Trophoblast cell (in vitro differentiated cells and primary cell): ENCODE measurements around the gene ABHD4.
"Not testable (repeated sequence)": the region's sequence is repeated elsewhere in the genome, so short reads cannot be mapped to it uniquely, and the experiment has no call there.

ENCODE experiments used
- DNase-seq, 2 donors: peaks; one replicate each; pipeline ENCODE4 v3.0.0-alpha.2; 2016
- H2AFZ ChIP-seq: 2 replicates; pipeline ENCODE4 v1.6.1; 2013; ENCODE audit warnings: low read length, moderate library complexity, mild to moderate bottlenecking; ENCODE audit not compliant: insufficient read depth, poor library complexity
- H2AK5ac ChIP-seq: 2 replicates; pipeline ENCODE4 v1.6.1; 2013; ENCODE audit warnings: mild to moderate bottlenecking, low read length
- H2BK120ac ChIP-seq: 2 replicates; pipeline ENCODE4 v1.6.1; 2013; ENCODE audit warnings: low read length, mild to moderate bottlenecking, moderate library complexity; ENCODE audit not compliant: insufficient read depth, poor library complexity
- H2BK12ac ChIP-seq: 2 replicates; pipeline ENCODE4 v1.6.1; 2013; ENCODE audit warnings: mild to moderate bottlenecking, low read length, moderate library complexity
- H2BK5ac ChIP-seq: 2 replicates; pipeline ENCODE4 v1.6.1; 2013; ENCODE audit warnings: low read length, low read depth, moderate library complexity, mild to moderate bottlenecking; ENCODE audit not compliant: poor library complexity
- H3K14ac ChIP-seq: 2 replicates; pipeline ENCODE4 v1.6.1; 2013; ENCODE audit warnings: mild to moderate bottlenecking, low read length
- H3K18ac ChIP-seq: 2 replicates; pipeline ENCODE4 v1.6.1; 2013; ENCODE audit warnings: mild to moderate bottlenecking, low read length
- H3K23ac ChIP-seq: 2 replicates; pipeline ENCODE4 v1.6.1; 2013; ENCODE audit warnings: low read length
- H3K27ac ChIP-seq: 2 replicates; pipeline ENCODE4 v1.5.1; 2013; ENCODE audit warnings: low read depth, mild to moderate bottlenecking, inconsistent platforms, low read length, moderate library complexity
- H3K27me3 ChIP-seq: 2 replicates; pipeline ENCODE4 v1.6.1; 2013; ENCODE audit warnings: inconsistent platforms, mild to moderate bottlenecking, low read length, moderate library complexity; ENCODE audit not compliant: insufficient read depth
- H3K36me3 ChIP-seq, 2 experiments: 1 replicate in 1 of 2; 2 replicates in 1 of 2; pipeline ENCODE4 v1.6.1; 2013; ENCODE audit warnings: low read length in 2 of 2, mild to moderate bottlenecking in 2 of 2, moderate library complexity in 1 of 2; ENCODE audit not compliant: insufficient read depth in 2 of 2, control insufficient read depth in 1 of 2
- H3K4ac ChIP-seq: 2 replicates; pipeline ENCODE4 v1.6.1; 2013; ENCODE audit warnings: low read depth, mild to moderate bottlenecking, low read length, moderate library complexity
- H3K4me1 ChIP-seq, 2 experiments: 1 replicate in 1 of 2; 2 replicates in 1 of 2; pipeline ENCODE4 v1.6.1; 2013; ENCODE audit warnings: low read length in 2 of 2, mild to moderate bottlenecking in 2 of 2, moderate library complexity in 1 of 2; ENCODE audit not compliant: insufficient read depth in 2 of 2, control insufficient read depth in 1 of 2
- H3K4me2 ChIP-seq: 2 replicates; pipeline ENCODE4 v1.6.1; 2013; ENCODE audit warnings: inconsistent platforms, mild to moderate bottlenecking, low read length, moderate library complexity
- H3K4me3 ChIP-seq: 2 replicates; pipeline ENCODE4 v1.5.1; 2013; ENCODE audit warnings: mild to moderate bottlenecking, low read depth, low read length, inconsistent platforms
- H3K79me1 ChIP-seq: one replicate; pipeline ENCODE4 v1.6.1; 2013; ENCODE audit warnings: low read length
- H3K79me2 ChIP-seq: 2 replicates; pipeline ENCODE4 v1.6.1; 2013; ENCODE audit warnings: low read length, mild to moderate bottlenecking; ENCODE audit not compliant: control insufficient read depth, insufficient read depth, poor library complexity
- H3K9ac ChIP-seq: 2 replicates; pipeline ENCODE4 v1.6.1; 2013; ENCODE audit warnings: mild to moderate bottlenecking, low read length
- H3K9me3 ChIP-seq: 2 replicates; pipeline ENCODE4 v1.6.1; 2013; ENCODE audit warnings: low read depth, mild to moderate bottlenecking, control low read depth, inconsistent platforms, low read length; ENCODE audit not compliant: insufficient read depth
- H4K12ac ChIP-seq: 2 replicates; pipeline ENCODE4 v1.6.1; 2013; ENCODE audit warnings: low read depth, mild to moderate bottlenecking, low read length, moderate library complexity
- H4K8ac ChIP-seq: 2 replicates; pipeline ENCODE4 v1.6.1; 2013; ENCODE audit warnings: low read depth, mild to moderate bottlenecking, low read length, moderate library complexity
- H4K91ac ChIP-seq: one replicate; pipeline ENCODE4 v1.6.1; 2013; ENCODE audit warnings: low read depth, mild to moderate bottlenecking, low read length, moderate library complexity
- WGBS: extraction: QIAGEN DNeasy Blood & Tissue Kit; methylation state at CpG from one replicate; pipeline ENCODE4 v1.1.7; 2013; ENCODE audit warnings: missing lambda C conversion rate; ENCODE audit not compliant: insufficient read length, insufficient coverage; ENCODE audit errors: extremely low coverage; 5-methylcytosine and 5-hydroxymethylcytosine counted together

The ABHD4 gene

GRCh38 chr14:22565391-22565945 is 32.6 kb upstream of the ABHD4 start:
- H2BK5ac ChIP-seq: no peak overlapping the region
- H4K8ac ChIP-seq: no peak overlapping the region
- no peak overlapping the region for H3K27ac ChIP-seq
- H3K4me2 ChIP-seq: no peak overlapping the region
- H3K79me1 ChIP-seq: no peaks in the 10 kb centered on the region
- no peaks in the 10 kb centered on the region for H3K27me3 ChIP-seq
- no peaks in the 10 kb centered on the region for H3K9me3 ChIP-seq
- no peak overlapping the region for H2BK12ac ChIP-seq
- H3K18ac ChIP-seq: no peak overlapping the region
- H3K9ac ChIP-seq: no peak overlapping the region
- no peak overlapping the region for H3K14ac ChIP-seq
- no peak overlapping the region for H2AK5ac ChIP-seq
- no peak overlapping the region for H3K23ac ChIP-seq
- H3K4me1 ChIP-seq: peaks cover 3 to 4% of the 10 kb centered on the region in 2 experiments
- H3K4ac ChIP-seq: no peak overlapping the region
- H4K12ac ChIP-seq: no peak overlapping the region
- no peaks in the 10 kb centered on the region for H3K79me2 ChIP-seq
- no peak overlapping the region for H3K4me3 ChIP-seq
- no peak for DNase-seq
- H2AFZ ChIP-seq: no peak overlapping the region
- peaks cover 16 to 22% of the 10 kb centered on the region in 2 experiments for H3K36me3 ChIP-seq
- no CpG with 5 or more reads among the region's 3 CpGs for WGBS
- H2BK120ac ChIP-seq: no peak overlapping the region
- H4K91ac ChIP-seq: no peak overlapping the region

GRCh38 chr14:22566266-22566665 is 31.8 kb upstream of the ABHD4 start:
- H3K79me2 ChIP-seq, H3K27ac ChIP-seq, H3K18ac ChIP-seq, H4K91ac ChIP-seq, H2BK120ac ChIP-seq, H3K9me3 ChIP-seq, DNase-seq, H2AK5ac ChIP-seq, H2AFZ ChIP-seq, H2BK5ac ChIP-seq, H3K4me1 ChIP-seq, H4K12ac ChIP-seq, H2BK12ac ChIP-seq, H3K27me3 ChIP-seq, H3K4ac ChIP-seq, H4K8ac ChIP-seq, H3K14ac ChIP-seq, H3K79me1 ChIP-seq, H3K4me2 ChIP-seq, H3K23ac ChIP-seq, H3K4me3 ChIP-seq, H3K9ac ChIP-seq: not testable (repeated sequence)
- peaks cover 18 to 22% of the 10 kb centered on the region in 2 experiments for H3K36me3 ChIP-seq
- no CpG with 5 or more reads among the region's 9 CpGs for WGBS

- Histone ChIP-seq H3K4me3 (no peak overlapping the region), H2AFZ (no peak overlapping the region), H2BK12ac (no peak overlapping the region), H2BK5ac (no peak overlapping the region), H3K27me3 (no peaks in the 10 kb centered on the region), H3K14ac (no peak overlapping the region), H3K4me2 (no peak overlapping the region), H3K9ac (no peak overlapping the region), H2BK120ac (no peak overlapping the region), H3K4me1 (peaks cover 0 to 3% of the 10 kb centered on the region in 2 experiments), H3K4ac (no peak overlapping the region), H3K27ac (no peak overlapping the region), H3K23ac (no peak overlapping the region), H4K12ac (no peak overlapping the region), H3K36me3 (peaks cover 18 to 23% of the 10 kb centered on the region in 2 experiments), H4K91ac (no peak overlapping the region), H3K79me2 (no peaks in the 10 kb centered on the region), H4K8ac (no peak overlapping the region), H3K79me1 (no peaks in the 10 kb centered on the region), H3K9me3 (no peaks in the 10 kb centered on the region), H3K18ac (no peak overlapping the region), H2AK5ac (no peak overlapping the region)
- WGBS: no CpG with 5 or more reads among the region's 2 CpGs
- no peak for DNase-seq
Observed at GRCh38 chr14:22566845-22567244, 31.3 kb upstream of the ABHD4 start.

GRCh38 chr14:22567437-22567836 is 30.7 kb upstream of the ABHD4 start:
- Histone ChIP-seq H3K4me3 (no peak overlapping the region), H3K79me1 (no peaks in the 10 kb centered on the region), H3K14ac (no peak overlapping the region), H3K4me2 (no peak overlapping the region), H3K18ac (no peak overlapping the region), H4K91ac (no peak overlapping the region), H2AFZ (no peak overlapping the region), H3K4ac (no peak overlapping the region), H2AK5ac (no peak overlapping the region), H2BK120ac (no peak overlapping the region), H3K9ac (no peak overlapping the region), H3K9me3 (no peaks in the 10 kb centered on the region), H3K79me2 (no peaks in the 10 kb centered on the region), H3K36me3 (peaks cover 18 to 23% of the 10 kb centered on the region in 2 experiments), H4K8ac (no peak overlapping the region), H3K27me3 (no peaks in the 10 kb centered on the region), H2BK12ac (no peak overlapping the region), H4K12ac (no peak overlapping the region), H3K23ac (no peak overlapping the region), H2BK5ac (no peak overlapping the region), H3K4me1 (no peaks in the 10 kb centered on the region), H3K27ac (no peak overlapping the region)
- no CpG with 5 or more reads among the region's 1 CpG for WGBS
- no peak for DNase-seq
